NCI-H526 treated with DMSO at 0.1 percent for 48 hours (cell line): ENCODE measurements around the gene KRT25.

ENCODE experiments used
- DNase-seq: peaks from one replicate; lab custom pipeline; 2025; lab: John Stamatoyannopoulos, UW

KRT25 gene

GRCh38 chr17:40755231-40755630 lies at the start of gene KRT25:
Gene KRT25, minus strand, starts transcription at chr17:40755331. Its CDS starts 60 bp downstream, at chr17:40755271.
- DNase-seq = no peak

- DNase-seq = peak; percentile 66
Observed at GRCh38 chr17:40803617-40804082, 48.5 kb upstream of the KRT25 start.

- no peak for DNase-seq
Observed at GRCh38 chr17:40801157-40801556, 46.0 kb upstream of the KRT25 start.

GRCh38 chr17:40800381-40800780 lies 45.2 kb upstream of the KRT25 start:
- no peak for DNase-seq

GRCh38 chr17:40799859-40800258 lies 44.7 kb upstream of the KRT25 start, which contains the start of gene KRT28:
Gene KRT28, minus strand, starts transcription at chr17:40799959. Its CDS starts 66 bp downstream, at chr17:40799893.
- DNase-seq = no peak

GRCh38 chr17:40796846-40797245 lies 41.7 kb upstream of the KRT25 start:
- no peak for DNase-seq

GRCh38 chr17:40795019-40795667 lies 40.0 kb upstream of the KRT25 start:
- no peak for DNase-seq

- no peak for DNase-seq
Observed at GRCh38 chr17:40794466-40794865, 39.3 kb upstream of the KRT25 start.

GRCh38 chr17:40793832-40794231 lies 38.7 kb upstream of the KRT25 start:
- no peak for DNase-seq

GRCh38 chr17:40791787-40792436 lies 36.8 kb upstream of the KRT25 start:
- peak; percentile 28 for DNase-seq

- DNase-seq = no peak
Observed at GRCh38 chr17:40791111-40791510, 36.0 kb upstream of the KRT25 start.

GRCh38 chr17:40782450-40782849 lies 27.3 kb upstream of the KRT25 start, which contains the start of gene KRT27:
Gene KRT27, minus strand, starts transcription at chr17:40782550. Its CDS starts 57 bp downstream, at chr17:40782493.
- DNase-seq = no peak

- no peak for DNase-seq
Observed at GRCh38 chr17:40779181-40779909, 24.2 kb upstream of the KRT25 start.

GRCh38 chr17:40778461-40778860 lies 23.3 kb upstream of the KRT25 start:
- no peak for DNase-seq

GRCh38 chr17:40777971-40778370 lies 22.8 kb upstream of the KRT25 start:
- no peak for DNase-seq

- no peak for DNase-seq
Observed at GRCh38 chr17:40777459-40777858, 22.3 kb upstream of the KRT25 start.

GRCh38 chr17:40775945-40776344 lies 20.8 kb upstream of the KRT25 start:
- DNase-seq = no peak

- DNase-seq = no peak
Observed at GRCh38 chr17:40772101-40772500, 17.0 kb upstream of the KRT25 start, which contains the start of gene KRT26. Gene KRT26, minus strand, starts transcription at chr17:40772201. Its CDS starts 88 bp downstream, at chr17:40772113.

GRCh38 chr17:40765657-40766056 lies 10.5 kb upstream of the KRT25 start:
- DNase-seq = no peak

- no peak for DNase-seq
Observed at GRCh38 chr17:40763752-40764151, 8.6 kb upstream of the KRT25 start.

GRCh38 chr17:40760105-40761016 lies 5.2 kb upstream of the KRT25 start:
- DNase-seq = no peak

- no peak for DNase-seq
Observed at GRCh38 chr17:40753804-40754203, 1.3 kb downstream of the KRT25 start.
